ENCODE results near the gene PRPSAP1.

PRPSAP1 gene

GRCh38 chr17:76318586-76318985 lies 35.1 kb downstream of the PRPSAP1 start:
- TF ChIP-seq, protein P1, sequence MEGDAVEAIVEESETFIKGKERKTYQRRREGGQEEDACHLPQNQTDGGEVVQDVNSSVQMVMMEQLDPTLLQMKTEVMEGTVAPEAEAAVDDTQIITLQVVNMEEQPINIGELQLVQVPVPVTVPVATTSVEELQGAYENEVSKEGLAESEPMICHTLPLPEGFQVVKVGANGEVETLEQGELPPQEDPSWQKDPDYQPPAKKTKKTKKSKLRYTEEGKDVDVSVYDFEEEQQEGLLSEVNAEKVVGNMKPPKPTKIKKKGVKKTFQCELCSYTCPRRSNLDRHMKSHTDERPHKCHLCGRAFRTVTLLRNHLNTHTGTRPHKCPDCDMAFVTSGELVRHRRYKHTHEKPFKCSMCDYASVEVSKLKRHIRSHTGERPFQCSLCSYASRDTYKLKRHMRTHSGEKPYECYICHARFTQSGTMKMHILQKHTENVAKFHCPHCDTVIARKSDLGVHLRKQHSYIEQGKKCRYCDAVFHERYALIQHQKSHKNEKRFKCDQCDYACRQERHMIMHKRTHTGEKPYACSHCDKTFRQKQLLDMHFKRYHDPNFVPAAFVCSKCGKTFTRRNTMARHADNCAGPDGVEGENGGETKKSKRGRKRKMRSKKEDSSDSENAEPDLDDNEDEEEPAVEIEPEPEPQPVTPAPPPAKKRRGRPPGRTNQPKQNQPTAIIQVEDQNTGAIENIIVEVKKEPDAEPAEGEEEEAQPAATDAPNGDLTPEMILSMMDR (conservative IDR thresholded peaks at IDR 0.05; ENCODE audit: low read depth, low read length): no peak
- DNase-seq (ENCODE audit: low read depth): peak; percentile 47
- no peak overlapping the region for H3K4me3 ChIP-seq (ENCODE audit: low read depth, low read length)

DNA sequence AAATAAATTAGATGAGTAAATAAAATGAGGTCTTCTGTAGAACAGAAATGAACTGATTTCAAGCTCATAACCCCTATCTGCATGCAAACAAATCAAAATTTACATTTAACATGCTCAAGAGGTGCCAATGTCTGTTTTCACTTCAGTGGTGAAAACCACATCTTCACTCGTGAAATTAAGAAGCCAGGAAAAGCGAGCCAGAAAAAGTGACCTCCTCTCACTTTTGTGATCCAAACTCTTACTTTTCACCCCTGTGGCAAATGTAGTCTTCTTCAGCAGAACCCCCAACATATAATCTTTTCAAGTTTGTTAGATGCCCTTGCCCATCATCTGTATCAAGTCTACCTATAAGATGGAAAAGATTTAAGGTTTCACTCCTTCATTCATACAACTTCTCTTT lies 36.2 kb downstream of the PRPSAP1 start:
- TF ChIP-seq, protein P1 (conservative IDR thresholded peaks at IDR 0.05; ENCODE audit: low read depth, low read length): no peak
- DNase-seq (ENCODE audit: low read depth): no peak
- H3K4me3 ChIP-seq (ENCODE audit: low read depth, low read length): no peak overlapping the region

DNA sequence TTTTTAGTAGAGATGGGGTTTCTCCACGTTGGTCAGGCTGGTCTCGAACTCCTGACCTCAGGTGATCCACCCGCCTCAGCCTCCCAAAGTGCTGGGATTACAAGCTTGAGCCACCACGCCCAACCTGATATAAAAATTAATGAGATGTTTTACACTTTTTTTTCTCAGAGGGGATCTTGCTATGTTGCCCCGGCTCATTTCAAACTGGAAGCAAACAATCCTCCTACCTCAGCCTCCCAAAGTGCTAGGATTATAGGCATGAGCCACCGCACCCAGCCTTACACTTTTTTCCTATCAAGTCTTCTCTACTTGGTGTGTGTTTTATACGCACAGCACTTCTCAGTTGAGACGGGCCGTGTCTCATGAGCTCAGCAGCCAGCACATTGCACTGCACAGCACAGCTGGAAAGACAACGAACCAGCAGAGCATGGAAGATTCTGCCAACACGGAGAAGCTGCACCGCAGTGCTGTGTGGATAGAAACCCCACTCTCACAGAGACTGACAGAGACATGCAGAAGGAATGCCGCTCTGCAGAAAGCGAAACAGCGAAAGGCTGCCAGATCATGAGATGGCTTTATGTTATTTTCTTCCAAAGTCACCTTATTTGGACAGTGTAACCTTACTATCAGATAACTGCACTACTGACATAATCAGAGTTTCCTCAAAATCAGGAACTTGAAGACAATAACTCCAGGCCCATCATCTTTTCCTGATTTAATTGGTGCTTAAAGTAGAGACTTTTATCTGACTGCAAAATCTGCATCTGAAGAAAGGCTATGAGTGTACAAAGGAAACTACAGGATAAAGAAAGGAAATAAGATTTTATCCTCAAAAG lies 39.1 kb downstream of the PRPSAP1 start:
- TF ChIP-seq, protein P1 (conservative IDR thresholded peaks at IDR 0.05; ENCODE audit: low read depth, low read length): no peak
- peak overlapping the region; percentile 5 for H3K4me3 ChIP-seq (ENCODE audit: low read depth, low read length)
- DNase-seq (ENCODE audit: low read depth): peak; percentile 73

DNA sequence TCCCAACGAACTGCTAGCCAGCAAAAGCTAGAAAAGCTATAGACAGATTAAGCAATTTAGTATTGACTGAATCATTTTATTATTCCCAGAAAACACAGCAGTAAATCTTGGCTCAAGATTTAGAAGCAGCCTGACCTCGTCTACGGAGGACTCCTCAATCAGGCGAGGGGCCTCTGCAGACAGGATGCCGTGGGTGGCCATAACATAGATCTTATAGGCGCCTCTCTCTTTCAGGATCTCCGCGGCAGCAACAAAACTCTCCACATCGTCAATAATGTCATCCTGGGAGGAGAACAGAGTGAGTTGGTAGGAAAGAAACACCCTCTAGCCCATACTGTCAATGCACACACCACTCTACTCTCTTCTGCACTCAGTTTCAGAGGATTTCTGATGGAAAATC lies 41.0 kb downstream of the PRPSAP1 start:
- TF ChIP-seq, protein P1 (conservative IDR thresholded peaks at IDR 0.05; ENCODE audit: low read depth, low read length): no peak
- no peak overlapping the region for H3K4me3 ChIP-seq (ENCODE audit: low read depth, low read length)
- no peak for DNase-seq (ENCODE audit: low read depth)

GRCh38 chr17:76309461-76309860 lies 44.3 kb downstream of the PRPSAP1 start:
- H3K4me3 ChIP-seq (ENCODE audit: low read depth, low read length): no peak overlapping the region
- TF ChIP-seq, protein P1 (conservative IDR thresholded peaks at IDR 0.05; ENCODE audit: low read depth, low read length): no peak
- DNase-seq (ENCODE audit: low read depth): no peak

DNA sequence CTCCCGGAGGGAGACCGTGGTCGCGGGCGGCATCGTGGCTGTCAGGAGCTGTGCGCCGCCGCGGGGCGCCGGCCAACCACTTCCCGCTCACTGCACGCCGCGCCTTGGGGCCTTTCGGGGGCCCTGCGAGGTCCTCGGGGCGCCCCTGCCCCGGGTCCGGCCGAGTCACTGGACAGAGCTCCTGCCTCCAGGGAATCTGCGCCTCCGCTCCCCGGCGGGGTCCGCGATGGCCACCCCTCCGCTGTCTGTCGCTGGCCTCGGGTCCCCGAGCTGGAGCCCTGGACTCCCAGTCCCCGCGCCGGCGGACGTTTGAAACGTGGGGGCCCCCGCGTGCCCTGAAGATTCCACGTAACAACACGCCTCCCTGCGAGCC lies 45.8 kb downstream of the PRPSAP1 start, which contains the start of gene QRICH2:
Gene QRICH2 (minus strand): TSS at position 311 of the 373 bp plus-strand sequence. CDS start 278 bp downstream, at position 33.
- no peak within 1 kb of the TSS for H3K4me3 ChIP-seq (ENCODE audit: low read depth, low read length)
- no peak for DNase-seq (ENCODE audit: low read depth)
- TF ChIP-seq, protein P1 (conservative IDR thresholded peaks at IDR 0.05; ENCODE audit: low read depth, low read length): no peak
